ELR (cell line): ENCODE results near the gene YPEL1.

Experiments used
- DNase-seq: peaks from one replicate; pipeline ENCODE4 v3.0.0-alpha.2; 2015; ENCODE audit warnings: low read depth

Gene YPEL1

GRCh38 chr22:21652547-21653545, 82.7 kb downstream of the YPEL1 start:
- DNase-seq: no peak

GRCh38 chr22:21652010-21652546, 83.5 kb downstream of the YPEL1 start:
- DNase-seq: peak; percentile 92

GRCh38 chr22:21651521-21652009, 84.0 kb downstream of the YPEL1 start:
- peak; percentile 27 for DNase-seq

DNA sequence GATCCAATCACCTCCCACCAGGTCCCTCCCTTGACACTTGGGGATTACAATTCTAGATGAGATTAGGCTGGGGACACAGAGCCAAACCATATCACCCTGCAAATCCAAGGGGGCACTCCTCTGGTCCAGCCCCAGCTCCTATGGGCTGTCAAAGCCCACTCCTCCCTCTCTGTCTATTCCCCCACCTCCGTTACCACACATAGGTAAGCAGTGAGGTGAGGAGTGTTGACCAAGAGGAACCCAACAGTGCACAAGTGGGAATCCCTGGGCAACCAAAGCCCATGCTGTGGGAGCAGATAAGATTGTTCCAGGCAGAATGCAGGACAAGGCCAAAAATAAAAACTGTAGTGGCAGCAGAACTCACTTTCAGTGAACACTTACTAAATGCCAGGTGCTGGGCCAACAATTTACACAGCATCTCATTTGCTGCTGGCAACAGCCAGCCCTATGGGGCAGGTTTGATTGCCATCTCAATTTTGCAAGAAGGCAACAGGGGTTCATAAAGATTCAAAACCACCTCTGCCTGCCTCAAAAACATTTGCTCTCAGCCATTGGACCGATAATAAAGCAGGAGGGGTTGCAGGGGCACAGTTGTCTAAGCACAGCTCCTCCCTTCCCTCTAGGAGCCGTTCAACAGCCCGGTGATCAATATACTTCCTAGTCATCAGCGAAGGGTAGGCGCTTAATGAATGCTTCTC, 84.6 kb downstream of the YPEL1 start:
- no peak for DNase-seq

- DNase-seq: no peak
Observed at GRCh38 chr22:21650280-21650679, 85.3 kb downstream of the YPEL1 start.
